Thoracic aorta (tissue), 2 donors: Measurements from ENCODE around the gene PKD1L1. TPM values are rescaled to one million over a fixed set of nuclear protein-coding genes. Genes with fewer than 3 reads are reported as not detected.

Source experiments
- ATAC-seq: fragments of 150-250 bp; one replicate; pipeline ENCODE4 v1.8.0; 2017; ENCODE audit warnings: low read depth; ENCODE audit not compliant: insufficient number of reproducible peaks, low FRiP score
- DNase-seq: peaks from one replicate; pipeline ENCODE4 v3.0.0-alpha.2; 2020; ENCODE audit warnings: low spot score
- H3K27ac ChIP-seq, 2 donors: fragments of 200-600 bp; sonication (generic); 1 replicate in 1 of 2; 2 replicates in 1 of 2; pipeline ENCODE4 v1.5.1; 2016; ENCODE audit warnings: mild to moderate bottlenecking in 2 of 2, moderate library complexity in 2 of 2
- H3K27me3 ChIP-seq: fragments of 200-600 bp; sonication (generic); replicated peaks from 2 replicates; pipeline ENCODE4 v1.6.0; 2016; ENCODE audit warnings: mild to moderate bottlenecking; ENCODE audit not compliant: insufficient read depth
- H3K36me3 ChIP-seq: fragments of 200-600 bp; sonication (generic); one replicate; pipeline ENCODE4 v1.5.1; 2016
- H3K4me1 ChIP-seq, 2 donors: fragments of 200-600 bp; sonication (generic); 1 replicate in 1 of 2; 2 replicates in 1 of 2; pipeline versions ENCODE4 v1.5.1 to v1.6.0; 2016; ENCODE audit warnings: low read depth in 2 of 2, mild to moderate bottlenecking in 1 of 2; ENCODE audit not compliant: control insufficient read depth in 1 of 2
- H3K4me3 ChIP-seq: fragments of 200-600 bp; sonication (generic); 2 replicates; pipeline ENCODE4 v1.5.1; 2016; ENCODE audit warnings: mild to moderate bottlenecking
- H3K9me3 ChIP-seq: fragments of 200-600 bp; sonication (generic); 2 replicates; pipeline ENCODE4 v1.5.1; 2016
- CTCF ChIP-seq: fragments of 200-600 bp; sonication (generic); IDR thresholded peaks from one replicate; pipeline ENCODE4 v1.5.1; 2019; ENCODE audit warnings: antibody characterized with exemption
- total RNA-seq, 2 donors: library from RNA; depleted of rRNA; stranded (reverse); fragments of >200 nt; gene quantifications; one replicate each; pipeline versions ENCODE4 v1.1.0 to v1.2.3, GENCODE V29; 2016

Gene PKD1L1
- total RNA-seq, 2 donors from 2014 or later, result 0.14 to 0.85 TPM

GRCh38 chr7:47826754-47827153 is 121.5 kb downstream of the PKD1L1 start:
- ATAC-seq (no peak), DNase-seq (no peak)
- H3K9me3 ChIP-seq, result no peaks in the 10 kb centered on the region
- H3K27me3 ChIP-seq, result no peaks in the 10 kb centered on the region
- no peak for TF ChIP-seq CTCF
- H3K36me3 ChIP-seq, result no peaks in the 10 kb centered on the region
- no peak overlapping the region for H3K4me3 ChIP-seq
- H3K4me1 ChIP-seq, result no peaks in the 10 kb centered on the region
- H3K27ac ChIP-seq, result no peak overlapping the region

- no peaks in the 10 kb centered on the region for H3K9me3 ChIP-seq
- H3K27ac ChIP-seq, result no peak overlapping the region
- no peak for DNase-seq
- H3K4me1 ChIP-seq, result peaks cover 0 to 25% of the 10 kb centered on the region in 2 donors
- H3K27me3 ChIP-seq, result no peaks in the 10 kb centered on the region
- TF ChIP-seq CTCF, result no peak
- H3K4me3 ChIP-seq, result no peak overlapping the region
- no peaks in the 10 kb centered on the region for H3K36me3 ChIP-seq
- no peak for ATAC-seq
These were observed 128.7 kb downstream of the PKD1L1 start for GRCh38 chr7:47819607-47819920.

- Histone ChIP-seq H3K4me3 (no peak overlapping the region), H3K36me3 (no peaks in the 10 kb centered on the region), H3K9me3 (no peaks in the 10 kb centered on the region), H3K27me3 (no peaks in the 10 kb centered on the region), H3K4me1 (peaks cover 0 to 25% of the 10 kb centered on the region in 2 donors), H3K27ac (no peak overlapping the region)
- DNase-seq (no peak), ATAC-seq (peak; percentile 61)
- peak; percentile 88 for TF ChIP-seq CTCF
These were observed 129.3 kb downstream of the PKD1L1 start for GRCh38 chr7:47818796-47819606.

GRCh38 chr7:47817917-47818316 is 130.3 kb downstream of the PKD1L1 start:
- DNase-seq, result no peak
- TF ChIP-seq CTCF, result no peak

GRCh38 chr7:47816647-47817046 is 131.6 kb downstream of the PKD1L1 start:
- no peaks in the 10 kb centered on the region for H3K27me3 ChIP-seq
- no peak overlapping the region for H3K4me3 ChIP-seq
- no peak for TF ChIP-seq CTCF
- peak; percentile 85 for ATAC-seq
- DNase-seq, result no peak
- no peaks in the 10 kb centered on the region for H3K9me3 ChIP-seq
- peaks cover 0 to 25% of the 10 kb centered on the region in 2 donors for H3K4me1 ChIP-seq
- H3K27ac ChIP-seq, result peak overlapping the region in 1 of 2 donors; percentile 42
- no peaks in the 10 kb centered on the region for H3K36me3 ChIP-seq

More at GRCh38 chr7:47817917-47818316, 130.3 kb downstream of the PKD1L1 start:
- no peak overlapping the region for H3K4me3 ChIP-seq
- H3K4me1 ChIP-seq, result peaks cover 0 to 25% of the 10 kb centered on the region in 2 donors
- H3K27ac ChIP-seq, result no peak overlapping the region
- no peaks in the 10 kb centered on the region for H3K27me3 ChIP-seq
- no peaks in the 10 kb centered on the region for H3K36me3 ChIP-seq
- ATAC-seq, result no peak
- H3K9me3 ChIP-seq, result no peaks in the 10 kb centered on the region
